T-helper 1 cell treated with Interleukin-12 subunit alpha and Interleukin-12 subunit beta and Interleukin-4 antibody, amounts not matched to agents 30 μg/mL and 1 μg/mL, for 36 hours (primary cell): ENCODE results near the gene SNF8.

Source experiments
- H3K27ac Mint-ChIP-seq: one replicate; pipeline ENCODE4 v1.8.0; 2021; ENCODE audit warnings: mild to moderate bottlenecking, mixed read lengths
- H3K27me3 Mint-ChIP-seq: one replicate; pipeline ENCODE4 v1.8.0; 2021; ENCODE audit warnings: low read depth, mixed read lengths
- H3K36me3 Mint-ChIP-seq: one replicate; pipeline ENCODE4 v1.8.0; 2021; ENCODE audit warnings: low read depth, mixed read lengths
- H3K4me1 Mint-ChIP-seq: one replicate; pipeline ENCODE4 v1.8.0; 2021; ENCODE audit warnings: low read depth, mixed read lengths
- H3K4me3 Mint-ChIP-seq: one replicate; pipeline ENCODE4 v1.8.0; 2021; ENCODE audit warnings: mild to moderate bottlenecking, moderate library complexity, mixed read lengths
- H3K9me3 Mint-ChIP-seq: one replicate; pipeline ENCODE4 v1.8.0; 2021; ENCODE audit warnings: mixed read lengths

SNF8 gene, protein sequence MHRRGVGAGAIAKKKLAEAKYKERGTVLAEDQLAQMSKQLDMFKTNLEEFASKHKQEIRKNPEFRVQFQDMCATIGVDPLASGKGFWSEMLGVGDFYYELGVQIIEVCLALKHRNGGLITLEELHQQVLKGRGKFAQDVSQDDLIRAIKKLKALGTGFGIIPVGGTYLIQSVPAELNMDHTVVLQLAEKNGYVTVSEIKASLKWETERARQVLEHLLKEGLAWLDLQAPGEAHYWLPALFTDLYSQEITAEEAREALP

DNA sequence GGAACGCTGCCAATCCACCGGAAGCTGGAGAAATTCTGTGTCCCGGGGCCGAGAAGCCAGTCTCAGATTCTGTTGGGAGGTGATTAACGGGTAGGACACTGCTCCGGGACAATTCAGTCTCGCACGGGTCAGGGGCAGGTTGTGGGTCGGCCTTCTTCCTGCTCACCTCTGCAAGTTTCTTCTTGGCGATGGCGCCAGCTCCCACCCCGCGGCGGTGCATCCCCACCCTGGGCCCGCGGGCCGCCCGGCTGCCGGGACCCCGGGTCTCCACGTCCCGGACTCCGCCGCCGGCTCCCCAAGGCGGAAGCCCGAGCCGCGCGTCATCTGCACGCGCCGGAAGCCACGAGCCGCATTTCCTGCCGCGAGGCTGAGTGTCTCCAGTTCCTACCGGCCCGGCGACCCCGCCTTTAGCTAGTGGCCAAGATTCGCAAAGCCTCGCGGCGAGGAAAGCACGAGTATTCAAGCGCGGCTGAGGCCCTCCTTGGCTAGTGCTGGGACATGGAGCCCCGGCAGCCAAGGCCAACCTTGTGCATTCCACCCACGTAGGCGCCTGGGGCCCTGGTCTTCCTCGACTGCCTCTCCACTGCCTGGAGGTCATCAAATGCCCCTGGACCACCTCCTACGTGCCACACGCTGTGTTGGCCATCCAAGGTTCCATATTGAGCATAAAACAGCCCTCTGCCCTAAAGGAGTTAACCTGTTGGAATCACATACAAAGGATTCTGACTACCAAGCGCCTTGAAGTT lies at the start of gene SNF8:
Gene SNF8, minus strand, starts transcription at position 328 of the 746 bp plus-strand sequence. Its CDS starts 108 bp downstream, at position 220.
- Mint-ChIP-seq H3K9me3 (no peaks in the 10 kb centered on the region), H3K4me3 (peak within 1 kb of the TSS; percentile 100), H3K36me3 (peaks cover 5% of the 10 kb centered on the region), H3K4me1 (peaks cover 12% of the 10 kb centered on the region), H3K27me3 (no peaks in the 10 kb centered on the region), H3K27ac (peak within 1 kb of the TSS; percentile 100)

DNA sequence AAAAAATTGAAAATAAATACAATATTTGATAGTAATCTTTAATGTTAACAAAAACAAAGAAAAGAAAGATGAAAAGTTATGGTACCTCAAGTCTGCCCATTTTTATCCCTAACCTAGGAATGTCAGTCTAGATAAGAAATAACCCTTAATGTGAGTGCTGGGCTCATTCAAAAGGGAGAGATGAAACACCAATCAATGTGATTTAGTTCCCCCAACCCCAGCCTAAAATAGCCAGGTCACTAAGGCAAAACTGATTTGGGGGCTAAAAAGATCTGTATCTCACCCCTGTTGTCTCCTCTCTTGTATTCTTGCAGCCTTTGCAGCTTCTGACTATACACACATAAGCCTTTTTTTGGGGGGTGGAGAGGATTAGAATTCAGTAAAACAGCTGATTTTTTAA lies 49.3 kb upstream of the SNF8 start:
- H3K9me3 Mint-ChIP-seq = no peaks in the 10 kb centered on the region

DNA sequence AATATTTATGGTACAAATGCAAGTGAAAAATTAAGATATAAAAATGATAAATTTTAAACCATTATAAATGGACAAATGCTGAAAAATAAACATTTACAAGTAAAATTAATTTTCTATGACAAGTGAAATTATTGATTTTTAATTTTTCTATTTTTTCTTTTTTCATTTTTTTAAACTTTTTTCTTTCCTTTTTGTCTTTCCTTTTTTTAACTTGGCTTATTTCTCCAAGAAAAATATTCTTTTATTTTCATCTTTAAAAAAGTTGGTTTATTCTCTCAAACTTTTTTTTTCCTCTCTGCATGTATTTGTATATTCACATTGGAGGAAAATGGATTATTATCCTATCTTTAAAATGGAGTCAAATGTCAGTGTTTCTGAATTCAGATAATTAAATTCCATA lies 48.7 kb upstream of the SNF8 start:
- H3K9me3 Mint-ChIP-seq = no peaks in the 10 kb centered on the region
- no peak overlapping the region for H3K27ac Mint-ChIP-seq
- H3K4me3 Mint-ChIP-seq = no peak overlapping the region
- peaks cover 81% of the 10 kb centered on the region for H3K27me3 Mint-ChIP-seq
- peaks cover 5% of the 10 kb centered on the region for H3K4me1 Mint-ChIP-seq
- no peaks in the 10 kb centered on the region for H3K36me3 Mint-ChIP-seq

More for the DNA sequence above, 49.3 kb upstream of the SNF8 start:
- Mint-ChIP-seq H3K27me3 (peaks cover 88% of the 10 kb centered on the region), H3K27ac (no peak overlapping the region), H3K36me3 (no peaks in the 10 kb centered on the region), H3K4me3 (no peak overlapping the region), H3K4me1 (peaks cover 8% of the 10 kb centered on the region)

DNA sequence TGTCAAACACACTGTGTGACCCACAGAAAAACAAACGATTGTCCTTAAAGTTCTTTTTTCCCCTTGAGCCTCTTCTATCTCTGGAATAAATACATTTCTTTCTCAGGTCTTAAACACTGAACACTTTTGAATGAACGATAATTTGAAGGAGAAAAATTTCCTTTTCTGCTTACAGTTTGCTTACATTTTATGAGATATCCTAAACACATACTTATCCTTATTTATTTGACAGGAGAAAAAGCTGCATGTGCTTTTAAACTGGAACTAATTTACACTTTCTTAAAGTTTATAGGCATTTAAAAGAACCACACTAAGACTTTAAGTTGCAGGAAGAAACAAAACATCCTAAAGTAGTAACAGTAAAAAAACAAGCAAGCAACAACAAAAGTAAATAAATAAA lies 47.8 kb upstream of the SNF8 start:
- no peaks in the 10 kb centered on the region for H3K36me3 Mint-ChIP-seq
- H3K9me3 Mint-ChIP-seq = no peaks in the 10 kb centered on the region
- H3K4me3 Mint-ChIP-seq = no peak overlapping the region
- H3K4me1 Mint-ChIP-seq = peaks cover 5% of the 10 kb centered on the region
- no peak overlapping the region for H3K27ac Mint-ChIP-seq
- peaks cover 80% of the 10 kb centered on the region for H3K27me3 Mint-ChIP-seq

DNA sequence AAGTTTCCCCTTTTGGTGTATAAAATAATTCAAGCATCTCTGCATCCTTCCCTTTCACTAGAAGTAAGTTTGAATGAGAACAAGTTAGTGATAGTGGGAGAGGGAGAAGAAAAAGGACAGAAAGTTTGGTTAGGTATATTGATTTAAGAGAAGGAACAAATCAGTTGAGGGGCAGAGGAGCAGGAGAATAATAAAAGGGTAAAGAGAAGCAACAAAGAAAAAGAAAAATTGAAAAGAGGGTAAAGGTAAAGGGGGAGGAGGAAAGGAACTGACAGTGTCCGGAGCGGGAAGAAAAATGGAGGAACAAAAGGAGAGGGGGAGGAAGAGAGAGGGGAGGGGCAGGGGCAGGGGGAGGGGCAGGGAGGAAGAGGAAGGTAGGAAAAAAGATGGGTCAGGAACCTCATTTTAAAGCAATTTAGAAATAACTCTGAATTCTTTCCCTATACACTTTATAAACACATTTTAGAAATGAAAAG lies 46.3 kb upstream of the SNF8 start:
- Mint-ChIP-seq H3K4me3 (no peak overlapping the region), H3K36me3 (no peaks in the 10 kb centered on the region), H3K27me3 (peaks cover 75% of the 10 kb centered on the region), H3K4me1 (no peaks in the 10 kb centered on the region), H3K9me3 (no peaks in the 10 kb centered on the region), H3K27ac (no peak overlapping the region)

DNA sequence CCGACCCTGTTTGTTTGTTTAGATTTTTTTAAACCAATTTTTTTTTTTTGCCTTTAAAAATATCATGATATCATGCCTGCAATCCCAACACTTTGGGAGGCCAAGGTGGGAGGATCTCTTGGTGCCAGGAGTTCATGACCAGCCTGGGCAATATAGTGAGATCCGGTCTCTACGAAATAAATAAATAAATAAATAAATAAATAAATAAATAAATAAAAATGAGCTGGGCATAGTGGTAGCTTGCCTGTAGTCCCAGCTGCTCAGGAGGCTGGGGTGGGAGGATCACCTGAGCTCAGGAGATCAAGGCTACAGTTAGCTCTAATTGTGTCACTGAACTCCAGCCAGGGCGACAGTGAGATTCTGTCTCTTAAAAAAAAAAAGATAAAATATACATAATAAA lies 44.5 kb upstream of the SNF8 start:
- Mint-ChIP-seq H3K36me3 (no peaks in the 10 kb centered on the region), H3K9me3 (no peaks in the 10 kb centered on the region), H3K27ac (no peak overlapping the region), H3K4me1 (no peaks in the 10 kb centered on the region), H3K4me3 (no peak overlapping the region), H3K27me3 (peaks cover 66% of the 10 kb centered on the region)

DNA sequence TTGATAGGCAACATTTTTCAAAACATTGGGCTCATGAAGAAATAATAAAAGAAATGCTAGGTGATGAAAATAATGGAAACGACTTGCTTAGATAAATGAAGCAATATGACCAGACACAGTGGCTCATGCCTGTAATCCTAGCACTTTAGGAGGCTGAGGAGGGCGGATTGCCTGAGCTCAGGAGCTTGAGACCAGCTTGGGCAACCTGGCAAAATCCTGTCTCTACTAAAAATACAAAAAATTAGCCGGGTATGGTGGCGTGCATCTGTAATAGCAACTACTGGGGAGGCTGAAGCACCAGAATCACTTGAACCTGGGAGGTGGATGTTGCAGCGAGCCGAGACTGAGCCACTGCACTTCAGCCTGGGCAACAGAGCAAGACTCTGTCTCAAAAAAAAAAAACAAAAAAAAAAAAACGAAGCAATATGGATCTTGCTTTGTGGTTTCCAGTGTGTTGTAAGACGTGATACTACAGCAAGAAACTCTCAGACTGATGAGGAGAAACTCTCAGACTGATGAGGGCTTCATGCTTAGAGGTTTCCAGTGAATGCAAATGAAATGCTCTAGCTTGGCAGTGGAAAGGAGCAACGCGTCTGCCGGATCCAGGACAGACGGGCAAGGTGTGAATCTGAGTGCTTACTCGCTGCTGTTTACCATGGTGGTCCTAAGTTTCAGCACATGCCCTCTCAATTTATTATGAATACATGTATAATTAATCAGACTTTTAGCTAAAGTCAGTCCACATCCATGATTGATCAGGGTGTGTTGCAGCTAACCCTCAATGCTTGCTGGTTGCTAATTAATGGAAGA lies 41.0 kb upstream of the SNF8 start:
- Mint-ChIP-seq H3K4me3 (no peak overlapping the region), H3K27me3 (peaks cover 36% of the 10 kb centered on the region), H3K27ac (no peak overlapping the region), H3K36me3 (no peaks in the 10 kb centered on the region), H3K4me1 (no peaks in the 10 kb centered on the region), H3K9me3 (peaks cover 4% of the 10 kb centered on the region)

DNA sequence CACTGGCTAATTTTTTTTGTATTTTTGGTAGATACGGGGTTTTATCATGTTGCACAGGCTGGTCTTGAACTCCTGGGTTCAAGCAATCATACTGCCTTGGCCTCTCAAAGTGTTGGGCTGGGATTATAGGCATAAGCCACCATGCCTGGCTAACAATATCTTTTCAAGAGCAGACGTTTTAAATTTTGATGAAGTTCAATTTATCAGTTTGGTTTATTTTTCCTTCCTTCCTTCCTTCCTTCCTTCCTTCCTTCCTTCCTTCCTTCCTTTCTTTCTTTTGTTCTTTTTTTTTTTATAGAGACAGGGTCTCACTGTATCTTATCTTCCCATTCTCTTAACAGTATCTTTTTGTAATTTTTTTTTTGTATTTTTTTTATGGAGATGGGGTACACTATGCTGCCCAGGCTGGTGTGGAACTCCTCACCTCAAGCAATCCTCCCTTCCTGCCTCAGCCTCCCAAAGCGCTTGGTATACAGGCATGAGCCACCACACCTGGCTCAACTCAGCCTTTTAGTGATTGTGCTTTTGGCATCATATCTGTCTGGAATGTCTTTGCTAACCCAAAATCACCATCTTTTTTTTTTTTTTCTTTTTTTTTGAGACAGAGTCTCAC lies 37.4 kb upstream of the SNF8 start:
- Mint-ChIP-seq H3K27me3 (peaks cover 16% of the 10 kb centered on the region), H3K4me3 (no peak overlapping the region), H3K36me3 (no peaks in the 10 kb centered on the region)

DNA sequence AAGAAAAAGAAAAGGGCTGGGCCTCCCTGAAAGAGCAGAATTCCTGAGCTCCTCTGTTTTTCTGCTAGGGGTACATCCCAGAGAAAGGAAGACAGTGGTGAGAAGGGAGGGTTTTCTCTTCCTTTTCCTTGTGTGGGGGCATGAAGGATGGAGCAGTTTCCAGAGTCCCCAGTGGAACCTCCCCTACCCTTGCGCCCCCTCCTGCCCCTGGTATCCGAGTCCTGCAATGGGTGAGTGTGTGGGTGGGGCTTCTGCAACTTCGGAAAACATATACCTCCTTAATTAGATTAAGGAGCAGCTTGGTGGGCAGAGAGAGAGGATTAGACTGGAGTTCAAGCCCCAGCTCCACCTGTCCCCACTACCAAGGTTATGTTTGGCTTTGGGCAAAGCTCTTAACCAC lies 29.2 kb upstream of the SNF8 start:
- Mint-ChIP-seq H3K27me3 (peaks cover 16% of the 10 kb centered on the region), H3K4me1 (no peaks in the 10 kb centered on the region), H3K4me3 (no peak overlapping the region)

More for the DNA sequence above, 37.4 kb upstream of the SNF8 start:
- Mint-ChIP-seq H3K27ac (no peak overlapping the region), H3K4me1 (no peaks in the 10 kb centered on the region), H3K9me3 (peaks cover 4% of the 10 kb centered on the region)

DNA sequence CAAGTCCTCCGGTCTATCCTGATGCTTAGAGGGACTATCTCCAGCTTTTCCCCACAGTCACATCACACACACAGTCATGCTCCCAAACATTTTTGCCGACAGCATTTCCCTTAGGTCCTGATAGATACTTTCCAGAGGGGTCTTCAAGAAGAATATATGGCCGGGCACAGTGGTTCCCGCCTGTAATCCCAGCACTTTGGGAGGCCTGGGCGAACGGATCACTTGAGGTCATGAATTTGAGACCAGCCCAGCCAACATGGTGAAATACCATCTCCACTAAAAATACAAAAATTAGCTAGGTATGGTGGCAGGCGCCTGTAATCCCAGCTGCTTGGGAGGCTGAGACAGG lies 28.1 kb upstream of the SNF8 start:
- Mint-ChIP-seq H3K27me3 (peaks cover 21% of the 10 kb centered on the region), H3K27ac (no peak overlapping the region), H3K9me3 (no peaks in the 10 kb centered on the region), H3K4me1 (no peaks in the 10 kb centered on the region), H3K4me3 (no peak overlapping the region), H3K36me3 (no peaks in the 10 kb centered on the region)

More for the DNA sequence above, 29.2 kb upstream of the SNF8 start:
- Mint-ChIP-seq H3K36me3 (no peaks in the 10 kb centered on the region), H3K27ac (no peak overlapping the region), H3K9me3 (no peaks in the 10 kb centered on the region)

DNA sequence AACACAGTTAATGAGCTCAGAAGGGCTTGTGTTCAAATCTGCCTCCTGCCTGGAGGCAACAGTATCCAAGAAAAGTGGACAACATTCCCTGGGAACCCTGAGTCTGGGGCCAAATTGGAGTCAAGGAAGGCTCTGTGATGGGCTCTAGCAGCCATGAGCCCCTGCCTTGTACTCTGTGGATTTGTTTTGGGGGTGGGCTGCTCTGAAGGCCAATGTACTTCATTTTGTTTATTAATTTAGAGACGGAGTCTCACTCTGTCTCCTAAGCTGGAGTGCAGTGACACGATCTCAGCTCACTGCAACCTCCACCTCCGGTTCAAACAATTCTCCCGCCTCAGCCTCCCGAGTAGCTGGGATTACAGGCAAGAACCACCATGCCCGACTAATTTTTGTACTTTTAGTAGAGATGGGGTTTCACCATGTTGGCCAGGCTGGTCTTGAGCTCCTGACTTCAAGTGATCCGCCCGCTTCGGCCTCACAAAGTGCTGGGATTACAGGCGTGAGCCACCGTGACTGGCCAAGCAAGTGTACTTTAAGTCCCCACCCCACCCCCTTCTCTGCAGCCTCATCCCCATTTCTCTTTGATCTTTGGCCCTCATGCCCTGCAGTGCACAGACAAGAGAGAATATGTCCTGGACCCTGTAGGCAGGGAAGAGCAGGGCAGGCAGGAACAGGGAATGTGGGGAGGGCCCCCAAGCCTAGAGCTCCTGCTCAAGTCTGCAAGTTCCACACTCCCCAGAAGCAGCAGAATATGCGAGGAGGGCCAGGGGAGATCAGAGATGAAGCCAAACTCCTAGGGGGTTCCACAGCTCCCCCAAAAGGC lies 26.4 kb upstream of the SNF8 start:
- Mint-ChIP-seq H3K4me3 (no peak overlapping the region), H3K9me3 (no peaks in the 10 kb centered on the region), H3K27me3 (peaks cover 25% of the 10 kb centered on the region), H3K4me1 (peaks cover 2% of the 10 kb centered on the region), H3K27ac (no peak overlapping the region), H3K36me3 (no peaks in the 10 kb centered on the region)

DNA sequence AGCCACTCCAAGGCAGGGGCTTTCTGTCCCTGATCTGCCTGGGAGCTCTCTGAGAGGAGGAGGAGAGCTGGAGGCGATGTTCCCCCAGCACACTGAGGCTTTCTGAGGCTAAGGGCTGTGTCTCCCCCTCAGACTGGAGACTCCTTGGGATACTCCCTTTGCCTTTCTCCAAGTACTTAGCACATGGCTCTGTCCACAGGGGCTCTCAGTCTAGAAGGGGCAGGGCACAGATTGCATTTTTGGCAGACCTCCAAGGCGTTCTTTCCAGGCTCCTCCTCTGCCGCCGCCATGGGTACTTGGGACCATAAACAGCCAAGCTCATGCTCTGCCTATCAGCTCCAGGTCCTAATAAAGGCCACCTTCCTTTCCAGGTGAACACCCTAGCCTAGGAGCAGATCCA lies 25.6 kb upstream of the SNF8 start:
- Mint-ChIP-seq H3K4me3 (no peak overlapping the region), H3K27ac (no peak overlapping the region), H3K4me1 (peaks cover 2% of the 10 kb centered on the region), H3K36me3 (no peaks in the 10 kb centered on the region), H3K9me3 (no peaks in the 10 kb centered on the region), H3K27me3 (peaks cover 25% of the 10 kb centered on the region)

DNA sequence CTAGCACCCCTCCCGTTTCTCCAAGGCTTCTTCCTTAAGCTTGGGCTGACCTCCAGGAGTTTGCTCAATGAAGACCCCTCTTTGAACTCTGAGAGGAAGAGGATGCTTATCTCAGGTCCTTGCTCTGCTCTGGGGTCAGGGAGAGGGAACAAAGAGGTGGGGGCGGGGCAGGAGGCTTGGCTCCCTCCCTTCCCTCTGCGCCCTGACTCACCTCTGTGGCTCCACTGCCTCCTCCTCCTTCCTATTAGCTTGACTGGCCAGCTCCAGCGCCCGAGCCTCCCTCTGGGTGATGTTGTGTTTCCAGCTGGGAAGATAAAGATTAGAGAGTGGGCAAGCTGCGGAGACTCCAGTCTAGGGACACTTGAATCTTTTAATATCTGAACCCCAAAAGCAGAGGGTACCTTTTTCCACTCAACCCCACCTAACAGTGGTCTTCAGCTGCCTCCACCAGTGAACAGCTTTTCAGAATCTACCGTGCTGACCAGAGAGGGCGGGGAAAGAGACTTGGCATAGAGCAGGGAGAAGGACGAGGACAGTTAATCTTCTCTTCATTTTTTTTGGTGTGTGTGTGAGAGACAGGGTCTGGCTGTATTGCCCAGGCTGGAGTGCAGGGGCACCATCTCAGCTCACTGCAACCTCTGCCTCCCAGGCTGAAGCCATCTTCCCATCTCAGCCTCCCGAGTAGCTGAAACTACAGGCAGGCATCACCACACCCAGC lies 17.0 kb upstream of the SNF8 start:
- no peak overlapping the region for H3K4me3 Mint-ChIP-seq
- peaks cover 24% of the 10 kb centered on the region for H3K27me3 Mint-ChIP-seq
- H3K4me1 Mint-ChIP-seq = no peaks in the 10 kb centered on the region
- no peaks in the 10 kb centered on the region for H3K9me3 Mint-ChIP-seq
- no peaks in the 10 kb centered on the region for H3K36me3 Mint-ChIP-seq
- H3K27ac Mint-ChIP-seq = no peak overlapping the region
